MM.1S (cell line): ENCODE results near the gene SPEF2.

Experiments used
- DNase-seq: peaks from one replicate; pipeline ENCODE4 v3.0.0-alpha.2; 2015
- H2AFZ ChIP-seq: fragments of 300-600 bp; sonication (generic); 2 replicates; pipeline ENCODE4 v1.6.0; 2016; ENCODE audit warnings: antibody characterized with exemption, low read length
- H3F3A ChIP-seq: fragments of 300-600 bp; sonication (generic); 2 replicates; pipeline ENCODE4 v1.6.1; 2016; ENCODE audit warnings: mild to moderate bottlenecking, antibody characterized with exemption, low read length, moderate library complexity, mixed read lengths; ENCODE audit not compliant: insufficient read depth
- H3K27ac ChIP-seq: fragments of 300-600 bp; sonication (generic); 2 replicates; pipeline ENCODE4 v1.5.1; 2016; ENCODE audit warnings: mild to moderate bottlenecking, low read length
- H3K27me3 ChIP-seq: fragments of 300-600 bp; sonication (generic); replicated peaks from 2 replicates; pipeline ENCODE4 v1.6.0; 2016; ENCODE audit warnings: low read length; ENCODE audit not compliant: insufficient read depth
- H3K36me3 ChIP-seq: fragments of 300-600 bp; sonication (generic); replicated peaks from 2 replicates; pipeline ENCODE4 v1.6.1; 2016; ENCODE audit warnings: mild to moderate bottlenecking, low read length, mixed read lengths; ENCODE audit not compliant: insufficient read depth
- H3K4me1 ChIP-seq: fragments of 300-600 bp; sonication (generic); 2 replicates; pipeline ENCODE4 v1.6.1; 2016; ENCODE audit warnings: low read length, mixed read lengths
- H3K4me2 ChIP-seq: fragments of 300-600 bp; sonication (generic); 2 replicates; pipeline ENCODE4 v1.6.0; 2016; ENCODE audit warnings: low read depth, low read length
- H3K4me3 ChIP-seq: fragments of 300-600 bp; sonication (generic); 2 replicates; pipeline ENCODE4 v1.5.1; 2016; ENCODE audit warnings: low read length, mixed read lengths
- H3K79me2 ChIP-seq: fragments of 300-600 bp; sonication (generic); 2 replicates; pipeline ENCODE4 v1.6.1; 2016; ENCODE audit warnings: mixed run types, low read length, mixed read lengths
- H3K9ac ChIP-seq: fragments of 300-600 bp; sonication (generic); 2 replicates; pipeline ENCODE4 v1.6.1; 2016; ENCODE audit warnings: low read length, mixed read lengths
- H3K9me2 ChIP-seq: fragments of 300-600 bp; sonication (generic); replicated peaks from 2 replicates; pipeline ENCODE4 v1.6.1; 2016; ENCODE audit warnings: mild to moderate bottlenecking, low read length, mixed read lengths; ENCODE audit not compliant: insufficient read depth
- H3K9me3 ChIP-seq: fragments of 300-600 bp; sonication (generic); replicated peaks from 2 replicates; pipeline ENCODE4 v1.6.1; 2016; ENCODE audit warnings: mild to moderate bottlenecking, low read length, mixed read lengths; ENCODE audit not compliant: insufficient read depth
- H4K20me1 ChIP-seq: fragments of 300-600 bp; sonication (generic); 2 replicates; pipeline ENCODE4 v1.6.1; 2016; ENCODE audit warnings: mild to moderate bottlenecking, low read length, moderate library complexity, mixed read lengths; ENCODE audit not compliant: insufficient read depth
- CTCF ChIP-seq: fragments of 300-600 bp; sonication (generic); IDR thresholded peaks from 2 replicates; pipeline ENCODE4 v1.5.1; 2016; ENCODE audit warnings: antibody characterized with exemption, low read length, mixed read lengths
- EZH2 ChIP-seq: fragments of 300-600 bp; sonication (generic); optimal IDR thresholded peaks from 2 replicates; pipeline ENCODE3; 2017; ENCODE audit warnings: low read depth, mild to moderate bottlenecking, antibody characterized with exemption, low read length, mixed read lengths
- EZH2phosphoT487 ChIP-seq: fragments of 300-600 bp; sonication (generic); IDR thresholded peaks from 2 replicates; pipeline ENCODE4 v1.6.1; 2018; ENCODE audit warnings: antibody characterized with exemption, low read length

Gene SPEF2

GRCh38 chr5:35783551-35783950 is 165.9 kb downstream of the SPEF2 start:
- Histone ChIP-seq H3F3A (no peaks in the 10 kb centered on the region), H4K20me1 (no peaks in the 10 kb centered on the region), H3K27me3 (no peaks in the 10 kb centered on the region), H3K36me3 (no peaks in the 10 kb centered on the region), H3K9ac (no peak overlapping the region), H2AFZ (no peak overlapping the region), H3K4me2 (no peak overlapping the region), H3K4me1 (no peaks in the 10 kb centered on the region), H3K79me2 (no peaks in the 10 kb centered on the region), H3K9me3 (no peaks in the 10 kb centered on the region), H3K4me3 (no peak overlapping the region), H3K9me2 (no peaks in the 10 kb centered on the region), H3K27ac (no peak overlapping the region)
- no peak for DNase-seq
- TF ChIP-seq EZH2phosphoT487 (no peak), EZH2 (no peak), CTCF (no peak)

- H3K79me2 ChIP-seq: no peaks in the 10 kb centered on the region
- H3K4me1 ChIP-seq: no peaks in the 10 kb centered on the region
- TF ChIP-seq CTCF (no peak), EZH2phosphoT487 (no peak), EZH2 (no peak)
- no peaks in the 10 kb centered on the region for H4K20me1 ChIP-seq
- no peak overlapping the region for H3K9ac ChIP-seq
- no peak overlapping the region for H2AFZ ChIP-seq
- H3K27me3 ChIP-seq: no peaks in the 10 kb centered on the region
- no peaks in the 10 kb centered on the region for H3K36me3 ChIP-seq
- no peaks in the 10 kb centered on the region for H3K9me3 ChIP-seq
- H3K4me3 ChIP-seq: no peak overlapping the region
- no peak for DNase-seq
- no peak overlapping the region for H3K27ac ChIP-seq
- H3F3A ChIP-seq: no peaks in the 10 kb centered on the region
- H3K4me2 ChIP-seq: no peak overlapping the region
- H3K9me2 ChIP-seq: no peaks in the 10 kb centered on the region
Measured at GRCh38 chr5:35785601-35786085, 168.0 kb downstream of the SPEF2 start.

- no peaks in the 10 kb centered on the region for H3K9me3 ChIP-seq
- H3K4me2 ChIP-seq: no peak overlapping the region
- H3K9ac ChIP-seq: no peak overlapping the region
- no peaks in the 10 kb centered on the region for H4K20me1 ChIP-seq
- no peak overlapping the region for H3K27ac ChIP-seq
- H3F3A ChIP-seq: no peaks in the 10 kb centered on the region
- no peak overlapping the region for H3K4me3 ChIP-seq
- no peak for DNase-seq
- no peak for TF ChIP-seq CTCF
- no peak for TF ChIP-seq EZH2
- no peak for TF ChIP-seq EZH2phosphoT487
- H3K9me2 ChIP-seq: no peaks in the 10 kb centered on the region
- H3K27me3 ChIP-seq: no peaks in the 10 kb centered on the region
- no peaks in the 10 kb centered on the region for H3K36me3 ChIP-seq
- H3K79me2 ChIP-seq: no peaks in the 10 kb centered on the region
- no peak overlapping the region for H2AFZ ChIP-seq
- no peaks in the 10 kb centered on the region for H3K4me1 ChIP-seq
Measured at GRCh38 chr5:35788724-35789123, 171.1 kb downstream of the SPEF2 start.
